Activated CD4-positive, alpha-beta T cell treated with anti-CD3 and anti-CD28 coated beads, Interleukin-2, amount 50 U/mL, for 24 hours (primary cell): Measurements from ENCODE around the gene VSTM2B.
"Not testable (repeated sequence)": the region's sequence is repeated elsewhere in the genome, so short reads cannot be mapped to it uniquely, and the experiment has no call there.

Experiments
- DNase-seq, 2 donors: peaks; one replicate each; pipeline ENCODE4 v3.0.0-alpha.2; 2020; ENCODE audit warnings: low read depth in 1 of 2, low spot score in 1 of 2

The VSTM2B gene

DNA sequence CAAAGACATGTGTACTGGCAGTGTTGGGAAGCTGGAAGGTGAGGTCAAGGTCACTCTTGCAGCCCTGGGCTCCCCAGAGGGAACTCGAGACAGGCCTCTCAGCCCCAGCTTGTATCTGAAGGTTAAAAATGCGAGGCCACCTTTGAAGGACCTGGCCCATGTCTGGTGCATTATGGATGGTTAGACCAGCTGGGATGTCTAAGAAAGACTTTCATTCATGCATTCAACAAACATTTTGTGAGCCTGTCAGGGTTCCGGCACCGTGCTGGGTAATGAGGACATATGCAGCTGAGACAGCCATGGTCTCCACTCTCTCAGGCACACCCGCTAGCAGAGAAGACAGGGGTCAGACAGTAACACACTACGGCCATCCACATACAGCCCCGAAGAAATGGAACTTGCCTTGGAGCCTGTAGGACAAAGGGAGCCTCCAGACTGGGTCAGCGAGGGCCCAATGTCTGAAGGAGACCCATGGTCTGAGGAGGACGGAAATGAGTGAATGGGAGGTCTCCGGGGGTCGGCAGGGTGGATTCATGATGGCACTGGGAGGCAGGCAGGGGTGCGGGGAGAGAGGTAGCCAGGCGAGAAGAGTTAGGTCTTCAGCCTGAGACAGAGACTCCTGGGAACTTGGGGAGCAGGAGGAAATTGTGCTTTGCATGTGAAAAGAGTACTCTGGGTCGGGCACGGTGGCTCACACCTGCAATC lies 19.0 kb downstream of the VSTM2B start:
- no peak for DNase-seq

DNA sequence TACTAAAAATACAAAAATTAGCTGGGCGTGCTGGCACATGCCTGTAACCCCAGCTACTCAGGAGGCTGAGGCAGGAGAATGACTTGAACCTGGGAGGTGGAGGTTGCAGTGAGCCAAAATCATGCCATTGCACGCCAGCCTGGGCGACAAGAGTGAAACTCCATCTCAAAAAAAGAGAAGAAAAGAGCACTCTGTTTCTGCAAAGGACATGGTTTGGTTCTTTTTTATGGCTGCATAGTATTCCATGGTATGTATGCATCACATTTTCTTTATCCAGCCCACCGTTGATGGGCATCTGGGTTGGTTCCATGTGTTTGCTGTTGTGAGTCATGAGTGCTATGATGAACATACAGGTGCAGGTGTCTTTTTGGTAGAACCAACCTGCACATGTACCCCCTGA lies 19.7 kb downstream of the VSTM2B start:
- DNase-seq, result not testable (repeated sequence)

- DNase-seq, result no peak
These were observed 20.2 kb downstream of the VSTM2B start for GRCh38 chr19:29545866-29546582.

GRCh38 chr19:29546583-29547190 lies 20.9 kb downstream of the VSTM2B start:
- no peak for DNase-seq

DNA sequence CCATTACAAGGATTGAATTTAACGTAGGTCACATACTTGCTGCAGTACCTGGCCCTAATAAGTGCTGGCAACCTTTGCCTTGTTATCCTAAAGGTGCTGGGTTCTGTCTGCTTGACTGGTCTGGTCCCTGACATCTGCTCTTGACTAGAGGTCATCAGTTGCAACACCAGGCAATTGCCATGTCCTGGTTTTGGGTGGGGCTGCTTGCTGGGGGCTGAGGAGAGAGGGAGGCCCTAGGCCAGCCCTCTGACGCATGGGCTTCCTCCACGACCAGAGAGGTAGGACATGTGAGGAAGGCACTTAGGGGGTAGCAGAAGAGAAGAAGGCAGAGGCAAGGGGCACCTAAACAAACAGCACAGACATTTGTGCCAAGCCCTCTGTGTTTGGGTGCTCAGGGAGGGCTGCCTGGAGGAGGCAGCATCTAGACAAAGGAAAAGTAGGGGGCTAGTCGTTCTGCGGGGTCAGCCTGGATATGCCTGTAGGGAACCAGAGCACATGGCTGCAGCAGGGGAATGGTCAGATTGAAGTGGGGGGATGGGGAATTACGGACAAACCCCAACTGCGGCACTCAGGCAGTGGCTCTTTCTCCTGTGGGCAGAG lies 21.7 kb downstream of the VSTM2B start:
- DNase-seq, result no peak

DNA sequence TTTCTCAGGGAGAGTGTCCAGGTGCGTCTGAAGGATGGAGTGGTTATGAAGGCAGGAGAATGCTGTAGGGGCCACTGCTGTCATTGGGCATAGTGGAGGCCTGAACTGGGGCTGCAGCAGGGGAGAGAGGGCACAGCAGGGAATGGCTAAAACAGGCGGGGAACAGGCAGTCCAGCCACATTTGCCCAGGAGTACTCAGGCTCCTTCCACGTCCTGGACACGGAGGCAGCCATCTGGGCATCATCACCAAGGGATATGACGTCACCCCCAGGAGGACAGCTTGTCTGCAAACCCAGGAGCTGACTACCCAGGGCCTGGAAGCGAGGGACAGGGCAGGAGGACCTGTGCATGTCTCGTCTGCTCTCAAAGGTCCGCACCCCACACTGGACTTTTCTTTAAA lies 22.2 kb downstream of the VSTM2B start:
- no peak for DNase-seq

DNA sequence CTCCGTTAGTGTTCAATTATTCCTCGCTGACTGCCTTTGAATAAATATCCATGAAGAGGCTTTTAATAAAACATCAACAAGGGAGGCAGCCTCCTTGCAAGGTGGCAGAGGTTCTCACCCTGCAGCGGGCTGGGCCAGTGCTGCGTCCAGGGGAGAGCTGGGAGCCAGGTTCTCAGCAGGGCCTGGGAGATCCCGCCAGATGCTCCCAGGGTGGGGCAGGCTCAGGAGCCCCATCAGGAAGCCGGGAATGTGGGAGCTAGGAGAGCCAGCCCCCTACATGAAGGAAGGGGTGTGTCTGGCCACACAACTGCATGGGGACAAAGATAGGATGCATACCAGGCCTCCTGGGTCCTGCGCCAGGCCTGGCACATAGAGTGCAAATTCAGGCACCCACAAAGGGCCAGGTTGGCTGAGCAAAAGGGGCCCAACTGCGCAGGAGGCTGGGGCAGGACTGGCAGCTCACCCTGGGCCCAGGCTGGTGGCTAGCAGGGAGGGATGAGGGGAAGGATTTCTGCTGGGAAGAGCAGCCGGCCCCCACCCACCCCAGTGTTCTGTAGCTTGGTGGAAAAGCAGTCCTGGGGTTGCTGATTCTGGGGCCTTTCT lies 22.8 kb downstream of the VSTM2B start:
- no peak for DNase-seq

DNA sequence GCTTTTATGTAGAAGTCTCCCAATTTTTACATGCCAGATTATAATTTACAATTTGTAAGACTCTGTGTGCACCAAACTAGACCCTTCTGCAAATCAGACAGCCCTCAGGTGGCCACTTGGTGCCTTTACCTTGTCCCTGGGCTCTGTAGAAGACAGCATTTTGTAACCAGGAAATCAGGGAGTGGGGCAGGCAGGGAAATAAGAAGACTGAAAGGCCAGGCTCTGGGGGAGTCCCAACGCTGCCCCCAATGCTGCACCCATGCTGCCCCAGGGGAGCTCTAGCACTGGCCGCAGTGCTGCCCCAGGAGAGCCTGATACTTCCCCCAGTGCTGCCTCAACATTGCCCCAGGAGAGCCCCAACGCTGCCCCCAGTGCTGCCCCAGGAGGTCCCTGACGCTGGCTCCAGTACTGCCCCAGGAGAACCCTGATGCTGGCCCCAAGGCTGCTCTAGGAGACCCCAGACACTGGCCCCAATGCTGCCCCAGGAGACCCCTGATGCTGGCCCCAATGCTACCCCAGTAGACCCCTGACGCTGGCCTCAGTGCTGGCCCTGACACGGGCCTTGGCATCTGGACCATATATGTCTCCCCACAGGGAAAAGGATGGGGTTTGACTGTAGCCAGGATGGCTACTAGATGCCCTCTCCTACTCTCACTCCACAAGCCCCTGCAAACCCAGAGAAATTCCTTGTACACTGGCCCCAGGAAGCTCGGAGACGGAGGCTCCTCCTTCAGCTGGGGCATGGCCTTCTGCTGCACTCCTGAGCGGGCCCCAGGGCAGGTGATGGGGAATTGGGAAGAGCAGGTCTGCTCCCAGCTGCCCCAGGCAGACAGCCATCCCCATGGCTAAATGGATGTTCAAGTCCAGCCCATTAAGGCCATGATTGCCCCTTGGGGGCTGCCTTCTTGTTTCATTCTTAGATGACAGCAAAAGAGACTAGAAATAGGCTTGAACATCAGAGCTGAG lies 23.6 kb downstream of the VSTM2B start:
- no peak for DNase-seq

GRCh38 chr19:29550896-29551295 lies 25.1 kb downstream of the VSTM2B start:
- DNase-seq, result no peak

DNA sequence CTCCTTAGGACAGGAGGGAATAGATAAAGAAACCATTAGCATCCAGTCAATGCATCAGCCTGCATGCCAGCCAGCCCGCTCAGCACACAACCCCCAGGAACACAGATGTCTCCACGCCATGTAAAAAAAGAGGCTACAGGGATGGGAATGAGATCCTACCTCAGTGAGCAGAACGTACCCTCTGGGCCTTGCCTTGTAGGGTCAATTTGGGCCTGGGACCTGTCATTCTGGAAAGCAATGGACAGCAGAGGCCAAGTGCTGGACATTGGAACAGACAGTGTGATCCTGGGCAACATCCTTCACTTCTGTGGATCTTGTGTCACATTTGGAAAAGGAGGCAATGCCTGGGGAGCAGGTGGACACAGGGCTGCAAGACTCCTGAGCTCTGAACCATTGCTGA lies 26.0 kb downstream of the VSTM2B start:
- no peak for DNase-seq

GRCh38 chr19:29552454-29553280 lies 26.9 kb downstream of the VSTM2B start:
- no peak for DNase-seq

DNA sequence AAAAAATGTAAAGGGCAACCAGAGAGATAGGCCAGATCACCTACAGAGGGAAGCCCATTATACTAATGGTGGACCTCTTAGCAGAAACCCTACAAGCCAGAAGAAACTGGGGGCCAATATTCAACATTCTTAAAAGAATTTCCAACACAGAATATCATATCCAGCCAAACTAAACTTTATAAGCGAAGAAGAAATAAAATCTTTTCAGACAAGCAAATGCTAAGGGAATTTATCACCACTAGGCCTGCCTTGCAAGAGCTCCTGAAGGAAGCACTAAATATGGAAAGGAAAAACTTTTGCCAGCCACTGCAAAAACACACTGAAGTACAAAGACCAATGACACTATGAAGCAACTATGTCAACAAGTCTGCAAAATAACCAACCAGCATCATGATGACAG lies 28.4 kb downstream of the VSTM2B start:
- DNase-seq, result no peak

DNA sequence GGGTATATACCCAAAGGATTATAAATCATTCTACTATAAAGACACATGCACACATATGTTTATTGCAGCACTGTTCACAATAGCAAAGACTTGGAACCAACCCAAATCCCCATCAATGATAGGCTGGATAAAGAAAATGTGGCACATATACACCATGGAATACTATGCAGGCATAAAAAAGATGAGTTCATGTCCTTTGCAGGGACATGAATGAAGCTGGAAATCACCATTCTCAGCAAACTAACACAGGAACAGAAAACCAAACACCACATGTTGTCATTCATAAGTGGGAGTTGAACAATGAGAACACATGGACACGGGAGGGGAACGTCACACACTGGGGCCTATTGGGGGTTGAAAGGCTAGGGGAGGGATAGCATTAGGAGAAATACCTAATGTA lies 33.3 kb downstream of the VSTM2B start:
- DNase-seq, result not testable (repeated sequence)

- no peak for DNase-seq
These were observed 33.9 kb downstream of the VSTM2B start for GRCh38 chr19:29559743-29560142.

- DNase-seq, result no peak
These were observed 34.7 kb downstream of the VSTM2B start for GRCh38 chr19:29560313-29561075.

DNA sequence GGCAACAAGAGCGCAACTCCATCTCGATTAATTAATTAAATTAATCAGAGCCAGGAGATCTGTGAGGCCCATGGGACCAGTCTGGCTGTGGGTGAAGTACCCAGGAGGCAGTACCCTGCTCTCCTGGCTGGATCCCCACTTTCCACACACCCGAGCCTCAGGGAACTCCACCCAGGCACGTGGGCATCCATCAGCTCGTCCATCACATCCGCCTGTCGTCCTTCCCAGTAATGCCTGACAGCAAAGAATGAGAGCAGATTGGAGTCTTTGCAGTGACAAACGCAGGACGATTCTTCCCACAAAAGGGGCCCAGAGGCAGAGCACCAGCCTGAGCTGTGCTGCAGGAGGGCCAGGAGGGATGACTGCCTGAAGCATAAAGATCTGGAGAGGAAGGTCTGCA lies 35.8 kb downstream of the VSTM2B start:
- DNase-seq, result no peak

GRCh38 chr19:29562299-29563297 lies 36.8 kb downstream of the VSTM2B start:
- no peak for DNase-seq
